HTERT RPE-1 (cell line): Measurements from ENCODE around the gene MAST2.
"Not testable (repeated sequence)": the region's sequence is repeated elsewhere in the genome, so short reads cannot be mapped to it uniquely, and the experiment has no call there.

Experiments
- in situ Hi-C: fragments of 300-500 bp; cut with MboI; formaldehyde crosslinking; loops from 4 replicates; pipeline ENCODE4 v1.14.3; 2020; ENCODE audit warnings: low sequenced_read_pairs

Gene MAST2

GRCh38 chr1:45803299-45803780, at the start of gene MAST2:
MAST2 (plus strand) TSS chr1:45803612; CDS start chr1:45803896, 284 bp downstream.
- in situ Hi-C loops, result no loop called here

GRCh38 chr1:45755697-45756096, 47.7 kb upstream of the MAST2 start:
- in situ Hi-C loops, result no loop called here

GRCh38 chr1:45762291-45762690, 41.1 kb upstream of the MAST2 start:
- in situ Hi-C loops, result no loop called here

- in situ Hi-C loops, result no loop called here
These were observed 37.2 kb upstream of the MAST2 start for GRCh38 chr1:45765999-45766792.

- in situ Hi-C loops, result no loop called here
These were observed 36.4 kb upstream of the MAST2 start for GRCh38 chr1:45767035-45767434.

- in situ Hi-C loops, result no loop called here
These were observed 34.0 kb upstream of the MAST2 start for GRCh38 chr1:45769261-45769932.

- in situ Hi-C loops, result no loop called here
These were observed 30.4 kb upstream of the MAST2 start for GRCh38 chr1:45772971-45773370.

GRCh38 chr1:45775794-45776193, 27.6 kb upstream of the MAST2 start:
- in situ Hi-C loops, result no loop called here

GRCh38 chr1:45785583-45785982, 17.8 kb upstream of the MAST2 start:
- in situ Hi-C loops, result no loop called here

- in situ Hi-C loops, result no loop called here
These were observed 15.5 kb upstream of the MAST2 start for GRCh38 chr1:45787905-45788304.

GRCh38 chr1:45789601-45790000, 13.8 kb upstream of the MAST2 start:
- in situ Hi-C loops, result no loop called here

GRCh38 chr1:45792744-45793143, 10.7 kb upstream of the MAST2 start:
- in situ Hi-C loops, result no loop called here

- in situ Hi-C loops, result no loop called here
These were observed 9.3 kb upstream of the MAST2 start for GRCh38 chr1:45793942-45794604.

GRCh38 chr1:45796381-45796780, 7.0 kb upstream of the MAST2 start:
- in situ Hi-C loops, result no loop called here

GRCh38 chr1:45796946-45797345, 6.5 kb upstream of the MAST2 start:
- in situ Hi-C loops, result no loop called here

GRCh38 chr1:45800899-45801298, 2.5 kb upstream of the MAST2 start:
- in situ Hi-C loops, result no loop called here

- in situ Hi-C loops, result no loop called here
These were observed 791 bp upstream of the MAST2 start for GRCh38 chr1:45802343-45803298.

- in situ Hi-C loops, result not testable (repeated sequence)
These were observed 613 bp downstream of the MAST2 start for GRCh38 chr1:45803781-45804668.

GRCh38 chr1:45804669-45804969, 1.2 kb downstream of the MAST2 start:
- in situ Hi-C loops, result no loop called here

GRCh38 chr1:45806129-45806528, 2.7 kb downstream of the MAST2 start:
- in situ Hi-C loops, result no loop called here
